GM12872 (cell line): ENCODE measurements around the gene PICALM.

Experiments
- TF ChIP-seq, protein P1 (sequence below): IDR thresholded peaks from 3 replicates; pipeline ENCODE4 v1.5.1; 2011; ENCODE audit warnings: low read depth, mild to moderate bottlenecking, low read length, moderate library complexity; ENCODE audit not compliant: insufficient read depth

The PICALM gene

GRCh38 chr11:86066657-86067008 lies 2.3 kb downstream of the PICALM start:
- TF ChIP-seq, protein P1, sequence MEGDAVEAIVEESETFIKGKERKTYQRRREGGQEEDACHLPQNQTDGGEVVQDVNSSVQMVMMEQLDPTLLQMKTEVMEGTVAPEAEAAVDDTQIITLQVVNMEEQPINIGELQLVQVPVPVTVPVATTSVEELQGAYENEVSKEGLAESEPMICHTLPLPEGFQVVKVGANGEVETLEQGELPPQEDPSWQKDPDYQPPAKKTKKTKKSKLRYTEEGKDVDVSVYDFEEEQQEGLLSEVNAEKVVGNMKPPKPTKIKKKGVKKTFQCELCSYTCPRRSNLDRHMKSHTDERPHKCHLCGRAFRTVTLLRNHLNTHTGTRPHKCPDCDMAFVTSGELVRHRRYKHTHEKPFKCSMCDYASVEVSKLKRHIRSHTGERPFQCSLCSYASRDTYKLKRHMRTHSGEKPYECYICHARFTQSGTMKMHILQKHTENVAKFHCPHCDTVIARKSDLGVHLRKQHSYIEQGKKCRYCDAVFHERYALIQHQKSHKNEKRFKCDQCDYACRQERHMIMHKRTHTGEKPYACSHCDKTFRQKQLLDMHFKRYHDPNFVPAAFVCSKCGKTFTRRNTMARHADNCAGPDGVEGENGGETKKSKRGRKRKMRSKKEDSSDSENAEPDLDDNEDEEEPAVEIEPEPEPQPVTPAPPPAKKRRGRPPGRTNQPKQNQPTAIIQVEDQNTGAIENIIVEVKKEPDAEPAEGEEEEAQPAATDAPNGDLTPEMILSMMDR, result no peak

DNA sequence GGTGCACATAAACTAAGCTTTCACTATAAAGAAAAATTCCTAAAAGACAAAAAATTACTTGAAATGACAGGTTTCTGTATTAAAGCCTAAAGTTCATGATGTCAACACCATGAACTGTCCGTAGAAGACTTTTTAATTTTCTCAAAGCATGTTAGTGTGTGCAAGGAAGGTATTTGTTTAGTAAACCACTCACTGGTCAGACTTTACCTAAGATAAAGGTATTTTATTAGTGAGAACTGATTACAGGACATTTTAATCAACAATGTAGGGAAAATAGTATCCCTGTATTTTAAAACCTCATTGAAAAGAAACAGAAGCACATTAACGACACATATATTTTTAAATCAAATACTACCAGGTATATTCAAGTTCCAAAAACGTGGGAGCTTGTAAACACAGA lies 2.9 kb downstream of the PICALM start:
- TF ChIP-seq, protein P1, result no peak

- TF ChIP-seq, protein P1, result no peak
Measured at GRCh38 chr11:86064220-86064803, 4.6 kb downstream of the PICALM start.

DNA sequence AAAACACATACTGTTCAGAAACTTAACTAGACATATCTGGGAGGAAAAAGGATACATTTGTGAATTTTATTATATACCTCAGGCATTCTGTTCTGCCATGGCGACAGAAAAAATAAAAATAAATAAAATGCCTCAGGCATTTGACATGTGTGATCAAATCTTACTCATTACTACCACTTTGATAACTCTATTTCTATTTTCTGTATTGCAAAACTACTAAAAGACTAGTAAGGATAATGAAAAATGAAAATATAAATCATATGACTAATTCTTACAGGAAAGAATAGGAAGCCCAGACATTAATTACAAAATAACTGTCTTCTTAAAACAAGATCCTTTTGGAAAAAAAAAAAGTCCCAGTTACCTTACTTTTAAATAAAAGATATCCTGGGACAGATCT lies 5.3 kb downstream of the PICALM start:
- TF ChIP-seq, protein P1, result no peak

DNA sequence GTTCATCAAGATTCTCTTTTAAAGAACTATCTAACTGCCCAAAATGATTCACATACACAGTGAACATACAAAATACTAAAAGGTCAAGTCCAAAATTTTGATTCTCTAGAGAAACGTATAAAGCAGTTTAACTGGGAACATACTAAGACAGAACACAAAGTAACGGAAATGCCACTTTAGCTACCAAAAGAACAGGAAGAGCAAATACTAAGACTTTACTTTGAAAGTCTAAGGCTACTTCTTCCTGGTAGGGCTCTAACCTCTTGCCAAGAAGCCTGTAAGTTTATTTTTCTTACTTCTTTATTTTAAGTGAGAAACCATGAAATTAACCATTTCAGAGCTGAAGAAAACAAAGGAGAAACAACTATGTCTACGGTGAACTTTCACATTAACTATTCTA lies 6.2 kb downstream of the PICALM start:
- TF ChIP-seq, protein P1, result no peak

DNA sequence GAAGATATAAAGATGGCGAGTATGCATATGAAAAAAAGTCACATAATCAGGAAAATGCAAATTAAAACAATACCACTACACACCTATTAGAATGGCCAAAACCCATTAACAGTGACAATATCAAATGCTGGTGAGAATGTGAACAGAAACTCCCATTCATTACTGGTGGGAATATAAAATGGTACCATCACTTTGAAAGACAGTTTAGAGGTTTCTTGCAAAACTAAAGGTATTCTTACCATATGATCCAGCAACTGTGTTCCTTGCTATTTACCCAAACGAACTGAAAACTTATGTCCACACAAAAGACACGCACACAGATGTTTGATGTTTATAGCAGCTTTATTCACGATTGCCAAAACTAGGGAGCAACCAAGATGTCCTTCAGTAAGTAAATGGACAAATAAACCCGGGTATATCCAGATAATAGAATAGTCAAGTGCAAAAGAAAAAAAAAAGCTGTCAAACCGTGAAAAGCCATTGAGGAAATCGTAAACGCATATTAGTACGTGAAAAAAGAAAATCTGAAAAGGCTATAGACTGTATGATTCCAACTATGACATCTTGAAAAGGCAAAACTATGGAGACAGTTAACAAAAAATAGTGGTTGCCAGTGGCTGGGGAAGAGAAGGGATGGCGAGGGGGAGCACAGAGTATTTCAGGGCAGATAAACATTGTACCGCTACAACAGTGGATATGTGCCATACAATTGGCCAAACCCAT lies 7.2 kb downstream of the PICALM start:
- TF ChIP-seq, protein P1, result no peak

DNA sequence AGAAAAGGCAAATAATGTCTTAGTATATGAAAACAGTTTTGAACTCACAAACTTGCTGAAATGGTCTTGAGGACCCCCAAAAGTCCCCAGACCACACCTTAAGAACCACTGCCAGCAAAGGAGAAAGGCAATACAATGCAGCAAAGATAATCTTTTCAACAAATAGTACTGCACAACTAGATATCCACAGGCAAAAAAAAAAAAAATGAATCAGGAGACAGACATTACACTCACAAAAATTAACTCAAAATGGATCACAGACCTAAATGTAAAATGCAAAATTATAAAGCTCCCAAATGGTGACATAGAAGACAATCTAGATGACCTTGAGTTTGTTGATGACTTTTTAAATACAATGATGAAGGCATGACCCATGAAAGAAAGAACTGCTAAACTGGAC lies 8.3 kb downstream of the PICALM start:
- TF ChIP-seq, protein P1, result no peak
